NCI-H1048 (cell line): ENCODE results near the gene IL22RA1.

Experiments used
- DNase-seq: peaks from one replicate; lab custom pipeline; 2025; lab: John Stamatoyannopoulos, UW

Gene IL22RA1

GRCh38 chr1:24142546-24143534 is at the start of gene IL22RA1:
IL22RA1 (minus strand) TSS chr1:24143140; CDS start chr1:24143082, 58 bp downstream.
- DNase-seq = no peak

DNA sequence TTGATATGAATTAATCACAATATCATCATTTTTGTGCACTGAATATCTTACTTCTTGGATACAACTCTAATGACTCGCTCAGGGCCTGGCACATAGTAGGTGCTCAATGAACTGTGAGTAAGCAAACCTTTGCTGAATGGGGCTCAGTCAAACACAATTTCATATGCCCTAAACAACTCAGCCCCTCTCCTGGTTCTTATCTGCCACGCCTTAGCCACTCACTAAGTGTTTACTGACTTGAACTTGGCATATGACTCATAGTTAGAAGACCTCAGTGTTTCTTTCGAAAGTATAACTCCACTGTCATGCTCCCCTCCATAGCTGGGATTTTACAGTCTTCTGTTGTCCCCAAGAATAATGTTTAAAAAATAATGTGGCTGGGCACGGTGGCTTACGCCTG is 48.9 kb upstream of the IL22RA1 start:
- DNase-seq = no peak

GRCh38 chr1:24190983-24191461 is 48.1 kb upstream of the IL22RA1 start:
- DNase-seq = no peak

DNA sequence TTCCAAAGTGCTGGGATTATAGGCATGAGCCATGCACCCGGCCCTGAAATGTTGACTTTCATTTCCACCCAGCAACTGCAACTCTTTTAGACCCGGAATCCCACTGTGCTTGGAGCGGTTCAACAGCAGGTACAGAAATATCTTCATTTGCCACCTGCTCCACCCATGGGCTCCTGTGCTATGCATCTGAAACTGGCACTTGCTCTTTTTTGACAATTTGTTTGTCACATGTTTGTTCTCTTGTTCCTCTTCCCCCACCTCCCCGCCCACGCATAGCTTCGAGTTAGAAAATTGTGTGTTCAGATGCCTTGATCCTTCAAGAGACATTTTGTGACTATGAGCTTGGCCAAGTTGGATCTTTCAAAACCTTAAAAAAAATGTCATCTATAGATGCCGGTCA is 46.6 kb upstream of the IL22RA1 start:
- no peak for DNase-seq

GRCh38 chr1:24186993-24187790 is 44.3 kb upstream of the IL22RA1 start, which contains the start of gene IFNLR1:
IFNLR1 (minus strand) TSS chr1:24187289; CDS start chr1:24187248, 41 bp downstream.
- peak; percentile 60 for DNase-seq

- DNase-seq = no peak
These were observed 43.7 kb upstream of the IL22RA1 start for GRCh38 chr1:24186711-24186992.

DNA sequence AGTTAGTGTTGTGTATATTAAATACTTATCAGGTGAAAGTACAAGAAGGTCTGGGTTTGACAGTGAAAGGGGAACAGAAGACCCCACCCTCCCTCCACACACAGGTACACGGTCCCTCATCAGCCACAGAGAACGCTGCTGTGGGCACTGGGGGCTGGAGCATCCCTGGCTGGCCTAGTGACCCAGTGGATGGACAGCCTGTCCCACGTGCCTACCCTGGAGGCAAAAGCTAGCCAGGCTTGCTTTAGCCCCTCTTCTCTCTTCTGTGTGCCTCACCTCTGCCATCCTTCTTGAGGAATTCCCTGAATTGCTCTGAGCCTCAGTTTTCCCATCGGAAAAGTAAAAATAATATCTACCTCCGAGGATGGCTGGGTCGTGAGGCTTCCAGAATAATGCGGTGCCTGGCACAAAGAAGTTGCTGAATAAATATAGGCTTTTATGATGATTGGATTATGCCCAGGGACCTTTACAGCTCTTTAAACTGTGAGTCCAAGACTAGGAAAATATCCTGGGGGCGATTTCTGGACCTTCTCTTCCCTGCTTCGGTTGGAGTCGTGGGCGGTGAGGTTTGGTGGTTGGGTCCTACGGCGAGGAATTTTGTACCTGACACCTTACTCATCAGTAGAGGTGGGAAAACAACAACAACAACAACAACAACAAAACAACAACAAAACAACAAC is 43.2 kb upstream of the IL22RA1 start:
- no peak for DNase-seq

DNA sequence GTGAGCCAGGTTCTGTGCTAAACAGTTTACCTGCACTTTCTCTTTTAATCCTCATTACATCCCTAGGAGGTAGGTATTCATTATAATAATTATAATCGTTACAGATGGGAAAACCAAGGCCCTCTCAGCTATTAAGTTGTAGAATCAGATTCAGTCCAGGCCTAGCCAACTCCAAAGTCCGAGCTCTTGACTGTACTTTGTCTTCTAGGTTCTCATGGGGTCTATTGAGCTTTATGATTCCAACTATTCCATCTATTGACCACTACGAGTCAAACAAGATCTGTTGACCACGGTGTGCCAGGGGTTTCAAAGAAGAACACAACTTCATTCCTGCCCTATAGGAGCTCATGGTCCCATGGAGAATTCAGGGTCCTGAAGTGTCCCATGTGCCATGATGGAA is 42.1 kb upstream of the IL22RA1 start:
- no peak for DNase-seq

GRCh38 chr1:24182061-24182460 is 39.1 kb upstream of the IL22RA1 start:
- DNase-seq = no peak

DNA sequence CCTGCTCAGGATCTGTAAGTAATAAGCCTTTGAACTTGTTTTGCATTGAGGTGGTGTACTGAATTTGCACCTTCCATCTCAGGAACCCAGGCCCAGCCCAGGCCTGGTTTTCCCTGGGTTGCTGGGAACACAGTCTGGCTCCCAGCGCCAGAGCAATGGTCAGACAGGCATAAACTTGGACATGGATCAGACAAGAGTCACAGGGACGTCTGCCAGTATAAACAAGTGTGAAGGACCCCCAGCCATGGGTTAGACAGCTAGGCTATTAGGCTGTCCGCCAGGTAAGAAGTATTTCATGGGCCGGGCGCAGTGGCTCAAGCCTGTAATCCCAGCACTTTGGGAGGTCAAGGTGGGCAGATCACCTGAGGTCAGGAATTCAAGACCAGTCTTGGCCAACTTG is 38.7 kb upstream of the IL22RA1 start:
- no peak for DNase-seq

- DNase-seq = no peak
These were observed 37.7 kb upstream of the IL22RA1 start for GRCh38 chr1:24180676-24181075.

DNA sequence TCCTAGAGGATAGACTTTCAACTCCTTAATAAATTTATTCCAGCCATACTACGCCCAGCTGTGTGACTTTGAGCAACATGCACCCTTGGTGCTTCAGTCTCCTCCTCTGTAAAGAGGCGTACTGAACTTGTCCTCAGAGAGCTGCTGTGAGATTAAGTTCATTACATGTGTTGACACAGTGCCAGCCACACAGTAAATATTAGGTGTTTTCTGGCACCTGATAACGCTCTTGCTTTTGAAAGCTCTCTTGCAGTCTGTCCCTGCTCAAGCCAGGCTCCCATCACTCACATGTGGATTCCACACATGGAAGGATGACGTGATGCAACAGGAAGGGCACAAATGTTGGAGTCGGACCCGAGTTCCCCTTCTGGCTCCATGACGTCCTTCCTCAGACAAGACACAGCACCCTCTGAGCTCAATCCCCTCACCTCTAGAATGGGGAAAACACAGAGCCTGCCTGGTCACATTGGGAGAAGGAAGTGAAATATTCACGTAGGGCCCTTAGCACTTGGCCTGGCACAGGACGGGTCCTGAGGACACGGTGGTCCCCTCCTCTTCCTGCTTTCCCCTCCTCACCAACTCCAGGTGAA is 36.4 kb upstream of the IL22RA1 start:
- DNase-seq = no peak

GRCh38 chr1:24178407-24178806 is 35.5 kb upstream of the IL22RA1 start:
- no peak for DNase-seq

DNA sequence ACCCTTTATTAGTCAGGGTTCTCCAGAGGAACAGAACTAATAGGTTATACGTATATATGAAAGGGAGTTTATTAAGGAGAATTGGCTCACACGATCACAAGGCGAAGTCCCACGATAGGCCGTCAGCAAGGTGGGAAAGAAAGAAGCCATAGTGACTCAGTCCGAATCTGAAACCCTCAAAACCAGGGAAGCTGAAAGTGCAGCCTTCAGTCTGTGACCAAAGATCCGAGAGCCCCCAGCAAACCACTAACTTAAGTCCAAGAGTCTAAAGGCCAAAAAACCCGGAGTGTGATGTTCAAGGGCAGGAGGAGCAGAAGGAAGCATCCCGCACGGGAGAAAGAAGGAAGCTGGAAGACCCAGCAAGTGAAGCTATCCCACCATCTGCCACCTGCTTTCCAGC is 34.2 kb upstream of the IL22RA1 start:
- no peak for DNase-seq

DNA sequence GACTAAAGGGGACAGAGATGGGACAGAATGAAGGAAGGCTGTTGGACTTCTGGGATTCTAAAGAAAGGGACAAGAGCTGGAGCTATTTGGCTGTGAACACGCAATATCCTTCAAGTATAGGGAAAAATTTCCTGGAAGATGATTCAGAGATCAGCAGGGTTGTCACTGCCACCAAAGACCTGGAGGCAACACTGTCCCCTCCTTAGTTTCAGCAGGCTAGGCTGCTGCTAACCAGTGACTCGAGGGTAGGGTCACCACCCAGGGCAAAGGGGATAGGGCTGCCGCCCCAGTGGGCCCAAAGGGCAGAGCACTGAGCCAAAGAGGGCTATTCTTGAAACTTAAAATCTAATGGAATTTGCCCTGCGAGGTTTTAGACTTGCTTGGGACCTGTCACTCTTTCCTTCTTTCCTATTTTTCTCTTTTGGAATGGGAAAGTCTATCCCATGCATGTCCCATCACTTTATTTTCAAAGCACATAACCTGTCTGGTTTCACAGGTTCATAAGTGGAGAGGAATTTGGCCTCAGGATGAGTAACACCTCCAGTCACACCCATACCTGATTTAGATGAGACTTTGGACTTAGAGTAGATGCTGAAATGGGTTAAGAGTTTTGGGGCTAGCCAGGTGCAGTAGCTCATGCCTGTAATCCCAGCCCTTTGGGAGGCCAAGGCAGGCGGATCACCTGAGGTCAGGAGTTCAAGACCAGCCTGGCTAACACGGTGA is 32.3 kb upstream of the IL22RA1 start:
- no peak for DNase-seq

- no peak for DNase-seq
These were observed 31.0 kb upstream of the IL22RA1 start for GRCh38 chr1:24173638-24174575.

GRCh38 chr1:24172598-24172997 is 29.7 kb upstream of the IL22RA1 start:
- no peak for DNase-seq

DNA sequence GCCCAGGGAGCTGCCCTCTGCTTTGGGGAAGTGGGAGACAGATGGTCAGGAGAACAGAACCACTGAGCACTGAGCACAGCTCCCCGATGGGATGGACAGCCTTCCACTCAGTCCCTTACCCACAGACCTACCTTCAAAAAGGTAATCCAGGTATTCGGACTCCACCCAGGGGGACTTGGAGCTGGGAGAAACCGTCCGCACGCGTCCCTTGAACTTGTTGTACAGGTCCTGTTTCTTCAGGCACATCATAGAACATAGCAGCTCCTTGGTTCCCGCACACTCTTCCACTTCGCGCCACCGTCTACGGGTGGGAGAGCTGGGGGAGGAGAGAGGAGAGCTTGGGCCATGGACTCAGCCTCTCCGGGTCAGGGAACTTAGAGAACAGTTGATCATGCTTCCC is 26.3 kb upstream of the IL22RA1 start:
- no peak for DNase-seq

DNA sequence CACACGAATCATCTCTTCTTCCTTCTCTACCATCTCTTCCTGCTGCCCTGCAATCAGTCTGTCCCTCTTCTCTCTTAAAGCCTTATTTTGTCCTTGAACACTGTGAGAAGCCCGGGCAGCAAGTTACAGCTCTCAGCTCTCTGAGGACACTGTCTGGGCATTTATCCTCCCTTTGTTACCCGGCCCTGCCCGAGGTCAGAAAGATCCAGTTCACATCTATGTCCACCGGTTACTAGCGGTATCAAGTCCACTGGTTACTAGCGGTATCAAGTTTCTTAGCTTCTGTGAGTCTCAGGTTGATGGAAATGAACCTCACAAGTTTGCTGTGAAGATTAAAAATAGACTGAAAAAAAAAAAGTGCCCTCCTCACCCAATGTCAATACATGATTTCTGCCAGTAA is 25.3 kb upstream of the IL22RA1 start:
- DNase-seq = no peak

GRCh38 chr1:24167008-24167407 is 24.1 kb upstream of the IL22RA1 start:
- no peak for DNase-seq
